NCI-H524 treated with DMSO at 0.1 percent for 48 hours (cell line): ENCODE measurements around the gene S1PR4.

ENCODE experiments used
- DNase-seq: peaks from one replicate; lab custom pipeline; 2025; lab: John Stamatoyannopoulos, UW

S1PR4 gene

DNA sequence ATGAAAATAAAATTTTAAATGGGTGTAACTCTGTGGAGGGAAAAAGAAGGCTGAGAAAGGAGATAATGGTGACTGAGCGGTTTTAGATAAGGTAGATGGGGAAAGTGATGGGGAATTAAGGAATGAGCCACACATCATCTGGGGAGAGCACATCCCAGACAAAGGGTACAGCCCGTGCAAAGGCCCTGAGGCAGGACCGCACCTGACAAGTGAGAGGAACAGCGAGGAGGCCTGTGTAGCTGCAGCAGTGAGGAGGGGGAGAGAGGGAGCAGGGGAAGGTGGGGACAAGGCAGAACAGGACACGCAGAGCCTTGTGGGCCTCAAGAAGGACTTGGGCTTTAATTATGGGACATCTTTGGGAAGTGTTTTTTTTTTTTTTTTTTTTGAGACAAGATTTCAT, 44.1 kb downstream of the S1PR4 start:
- no peak for DNase-seq

DNA sequence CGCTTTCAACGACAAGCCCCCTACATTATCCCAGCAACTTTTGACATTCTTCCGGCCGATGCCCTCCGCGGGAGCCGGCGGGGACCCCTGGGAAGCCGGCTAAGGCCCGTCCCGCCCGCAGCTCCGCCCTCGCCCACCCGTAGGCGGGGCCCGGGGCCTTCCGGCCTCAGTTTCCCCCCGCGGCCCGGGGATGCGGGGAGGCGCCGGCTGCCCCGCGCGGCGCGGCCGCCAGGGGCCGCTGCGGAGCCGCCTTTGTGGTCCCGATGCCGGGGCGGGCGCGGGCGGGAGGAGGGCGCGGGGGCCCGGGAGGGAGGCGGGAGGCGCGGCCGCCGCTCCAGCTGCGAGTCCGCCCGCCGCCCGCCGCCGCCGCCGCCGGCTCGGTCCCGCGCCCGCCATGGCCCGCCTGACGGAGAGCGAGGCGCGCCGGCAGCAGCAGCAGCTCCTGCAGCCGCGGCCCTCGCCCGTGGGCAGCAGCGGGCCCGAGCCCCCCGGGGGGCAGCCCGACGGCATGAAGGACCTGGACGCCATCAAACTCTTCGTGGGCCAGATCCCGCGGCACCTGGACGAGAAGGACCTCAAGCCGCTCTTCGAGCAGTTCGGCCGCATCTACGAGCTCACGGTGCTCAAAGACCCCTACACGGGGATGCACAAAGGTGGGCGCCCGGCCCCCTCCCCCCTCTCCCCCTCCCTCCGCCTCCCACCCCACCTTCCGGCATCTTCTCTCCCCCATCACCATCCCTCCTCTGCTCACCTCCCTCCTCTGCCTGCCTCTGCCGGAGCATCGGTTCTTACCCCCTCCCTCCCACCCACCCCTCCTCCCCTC, 46.0 kb downstream of the S1PR4 start, which contains the start of gene CELF5:
Gene CELF5 (plus strand): TSS at position 316 of the 823 bp plus-strand sequence. CDS start 79 bp downstream, at position 395.
- DNase-seq = no peak

DNA sequence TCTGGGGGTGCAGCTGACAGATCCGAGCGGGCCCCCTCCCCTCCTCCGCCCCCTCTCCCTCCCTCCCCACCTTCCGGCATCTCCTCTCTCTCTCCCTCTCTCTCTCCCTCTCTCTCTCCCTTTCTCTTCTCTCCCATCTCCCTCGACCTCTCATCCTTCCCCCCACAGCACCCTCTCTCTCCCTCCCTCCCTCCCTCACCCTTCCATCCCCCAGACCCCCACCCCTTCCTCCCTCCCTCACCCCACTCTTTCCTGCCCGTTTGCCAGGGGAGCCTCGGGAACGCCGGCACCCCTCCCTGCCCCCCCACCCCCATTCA, 46.6 kb downstream of the S1PR4 start:
- DNase-seq = no peak

DNA sequence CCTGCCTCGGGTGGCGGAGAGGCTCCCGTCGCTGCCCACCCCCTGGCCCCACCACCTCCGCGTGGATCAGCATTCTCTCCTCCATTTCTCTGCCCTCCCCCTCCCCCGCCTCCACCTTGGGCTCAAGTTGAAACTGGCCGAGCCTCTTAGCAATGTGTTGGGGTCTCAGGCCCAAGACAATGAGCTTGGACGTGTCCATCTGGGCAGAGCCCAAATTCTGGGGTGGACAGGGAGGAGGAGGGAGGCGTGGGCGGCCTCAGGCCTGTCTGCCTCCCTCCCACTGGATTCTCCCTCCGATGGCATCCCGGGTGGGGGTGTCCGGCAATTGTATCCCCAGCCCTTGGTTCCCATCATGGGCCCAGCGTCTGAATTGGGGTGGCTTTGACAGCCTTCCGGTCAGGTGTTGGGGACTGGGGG, 47.1 kb downstream of the S1PR4 start:
- no peak for DNase-seq

DNA sequence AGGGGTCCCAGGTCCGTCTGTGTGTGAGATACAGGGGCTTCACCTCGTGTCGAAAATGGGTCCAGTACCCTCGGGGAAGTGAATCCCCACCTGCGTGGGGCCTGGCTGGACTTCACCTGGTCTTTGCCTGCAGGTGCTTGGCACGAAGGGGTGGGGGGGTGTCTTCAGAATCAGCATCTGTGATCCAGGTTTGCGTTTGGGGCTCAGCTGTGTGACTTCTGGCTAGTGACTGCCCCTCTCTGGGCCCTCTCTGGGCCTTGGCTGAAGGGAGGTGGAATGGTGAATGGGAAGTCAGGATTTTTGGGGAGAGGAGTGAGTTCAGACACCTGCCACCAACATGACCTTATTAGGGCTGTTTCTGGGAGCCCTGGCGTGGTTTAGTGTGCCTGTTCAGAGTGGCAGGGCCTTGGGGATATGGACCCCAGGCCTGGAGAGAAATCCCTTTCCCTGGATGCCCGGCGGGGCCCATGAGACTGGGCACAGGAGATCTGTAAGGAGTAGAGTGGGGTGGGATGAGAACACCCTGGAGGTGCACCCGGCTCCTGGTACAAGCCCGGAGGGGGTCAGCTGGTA, 48.6 kb downstream of the S1PR4 start:
- DNase-seq = no peak

DNA sequence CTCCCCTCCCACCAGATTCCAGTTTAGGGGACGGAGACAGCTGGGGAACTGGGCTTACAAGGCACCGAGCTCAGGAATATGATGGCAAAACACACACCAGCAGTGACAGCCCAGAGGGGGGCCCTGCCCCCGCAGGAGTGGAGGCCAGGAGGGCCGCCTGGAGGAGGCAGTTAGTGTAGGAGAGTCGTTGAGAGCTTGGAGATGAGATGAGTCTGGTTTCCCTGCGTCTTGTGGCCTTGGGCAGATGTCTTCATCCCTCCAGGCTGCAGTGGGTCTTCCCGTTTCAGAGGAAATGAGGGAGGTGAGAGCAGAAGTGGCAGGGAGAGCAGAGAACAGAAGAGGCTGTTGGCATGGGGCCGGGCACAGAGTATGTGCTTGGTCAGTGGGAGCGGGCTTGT, 50.8 kb downstream of the S1PR4 start:
- no peak for DNase-seq
